ENCODE data around the gene C20orf204. TPM values are rescaled to one million over a fixed set of nuclear protein-coding genes. Genes with fewer than 3 reads are reported as not detected.

Gene C20orf204
- total and polyA plus RNA-seq, 2 donors (not counting 3 experiments of a cell fraction or from before 2014, with no cell fraction given): 2.8 to 5.8 TPM

DNA sequence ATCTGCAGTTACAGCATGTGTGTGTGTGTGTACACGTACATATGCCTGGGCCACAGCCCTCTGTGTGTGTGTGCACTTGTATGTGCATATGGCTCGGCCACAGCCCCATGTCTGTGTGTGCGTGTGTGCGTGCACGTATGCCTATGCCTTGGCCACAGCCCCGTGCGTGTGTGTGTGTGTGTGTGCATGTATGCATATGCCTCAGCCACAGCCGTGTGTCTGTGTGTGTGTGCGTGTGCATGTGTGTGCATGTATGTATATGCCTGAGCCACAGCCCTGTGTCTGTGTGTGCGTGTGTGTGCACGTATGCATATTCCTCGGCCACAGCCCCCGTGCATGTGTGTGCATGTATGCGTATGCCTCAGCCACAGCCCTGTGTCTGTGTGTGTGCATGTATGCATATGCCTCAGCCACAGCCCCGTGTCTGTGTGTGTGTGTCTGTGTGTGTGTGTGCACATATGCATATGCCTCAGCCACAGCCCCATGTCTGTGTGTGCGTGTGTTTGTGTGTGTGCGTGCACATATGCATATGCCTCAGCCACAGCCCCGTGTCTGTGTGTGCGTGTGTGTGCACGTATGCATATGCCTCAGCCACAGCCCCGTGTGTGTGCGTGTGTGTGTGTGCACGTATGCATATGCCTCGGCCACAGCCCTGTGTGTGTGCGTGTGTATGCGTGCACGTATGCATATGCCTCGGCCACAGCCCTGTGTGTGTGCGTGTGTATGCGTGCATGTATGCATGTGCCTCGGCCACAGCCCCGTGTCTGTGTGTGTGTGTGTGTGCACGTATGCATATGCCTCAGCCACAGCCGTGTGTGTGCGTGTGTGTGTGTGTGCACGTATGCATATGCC is 14.6 kb upstream of the C20orf204 start:
- dilution Hi-C loops (cut with MboI; ENCODE audit: extremely low pct_ligation_motif_present, low sequenced_read_pairs) (no loop called here), intact Hi-C loops (cut with micrococcal nuclease) (no loop called here)
- Histone ChIP-seq H3K27ac (ENCODE audit: insufficient read depth, low read depth, low read length) (no peak overlapping the region), H3K27me3 (ENCODE audit: control insufficient read depth in 2 of 2, insufficient read depth in 2 of 2, low read length in 2 of 2) (no peaks in the 10 kb centered on the region), H3K79me2 (ENCODE audit: control insufficient read depth, insufficient read depth, low read length) (no peaks in the 10 kb centered on the region), H4K20me1 (replicated peaks; ENCODE audit: control insufficient read depth, extremely low read depth, insufficient read depth, low read length) (no peaks in the 10 kb centered on the region), H3K9me1 (replicated peaks; ENCODE audit: control insufficient read depth, extremely low read depth, insufficient read depth, low read length) (no peaks in the 10 kb centered on the region), H2AFZ (ENCODE audit: low read depth, low read length) (no peak overlapping the region), H3K9me3 (replicated peaks; ENCODE audit: control insufficient read depth, insufficient read depth, low read length) (no peaks in the 10 kb centered on the region), H3K9ac (replicated peaks; ENCODE audit: extremely low read depth, insufficient read depth, low read length) (no peak overlapping the region), H3K4me3 (replicated peaks in 1 of 3; ENCODE audit: insufficient read depth in 1 of 3, low read depth in 1 of 3, low read length in 3 of 3) (no peak overlapping the region), H3K36me3 (ENCODE audit: control insufficient read depth in 2 of 2, extremely low read depth in 1 of 2, insufficient read depth in 2 of 2, low read length in 2 of 2) (peaks cover 12 to 59% of the 10 kb centered on the region in 2 experiments), H3K4me1 (ENCODE audit: control insufficient read depth, extremely low read depth, insufficient read depth, low read length) (no peaks in the 10 kb centered on the region), H3K4me2 (ENCODE audit: insufficient read depth, low read length) (no peak overlapping the region)
- DNase-seq (ENCODE audit: low read depth, low spot score) (no peak), FAIRE-seq (no peak)
- TF ChIP-seq GATA2 (IDR thresholded peaks at IDR 0.05; ENCODE audit: insufficient read depth, insufficient read length, low read depth, low read length) (no peak), JUN (IDR thresholded peaks at IDR 0.05; ENCODE audit: borderline replicate concordance, insufficient read depth, insufficient read length, low read depth) (no peak), MYC (IDR thresholded peaks at IDR 0.05; ENCODE audit: low read depth, low read length) (no peak), EZH2 (IDR thresholded peaks at IDR 0.05; ENCODE audit: borderline replicate concordance, low read depth, low read length, severe bottlenecking) (no peak), POLR2A (IDR thresholded peaks at IDR 0.05; ENCODE audit: low read depth, low read length) (no peak)
- TF ChIP-seq, protein P1, sequence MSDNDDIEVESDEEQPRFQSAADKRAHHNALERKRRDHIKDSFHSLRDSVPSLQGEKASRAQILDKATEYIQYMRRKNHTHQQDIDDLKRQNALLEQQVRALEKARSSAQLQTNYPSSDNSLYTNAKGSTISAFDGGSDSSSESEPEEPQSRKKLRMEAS (IDR thresholded peaks at IDR 0.05; ENCODE audit: insufficient read depth, insufficient read length): no peak
- ChIA-PET POLR2A (no interaction called here), CTCF (no interaction called here)
- no TSS peak for BruUV-seq (replicated peaks)

All from endothelial cell of umbilical vein (primary cell).